Suprapubic skin (tissue), 4 donors: ENCODE results near the gene IGLON5.

Experiments
- CTCF ChIP-seq, 2 donors: fragments of 200-600 bp in 1 of 2; fragments of 450-650 bp in 1 of 2; sonication (generic) in 1 of 2; IDR thresholded peaks; one replicate each; pipeline ENCODE4 v1.5.1; 2016 to 2019; ENCODE audit warnings: antibody characterized with exemption in 2 of 2, mild to moderate bottlenecking in 1 of 2, moderate library complexity in 1 of 2
- EP300 ChIP-seq: sonication (generic); formaldehyde crosslinking; IDR thresholded peaks from one replicate; pipeline ENCODE4 v1.6.1; 2017; ENCODE audit warnings: antibody characterized with exemption
- POLR2A ChIP-seq, 2 donors: fragments of 450-650 bp; IDR thresholded peaks; one replicate each; pipeline ENCODE4 v1.6.1; 2017; ENCODE audit warnings: antibody characterized with exemption in 2 of 2, mild to moderate bottlenecking in 2 of 2, moderate library complexity in 2 of 2
- POLR2AphosphoS5 ChIP-seq, 3 donors: sonication (generic); formaldehyde crosslinking; IDR thresholded peaks; one replicate each; pipeline ENCODE4 v1.6.1; 2017; ENCODE audit warnings: antibody characterized with exemption in 3 of 3

GRCh38 chr19:51367255-51367564, 55.8 kb downstream of the IGLON5 start:
- TF ChIP-seq POLR2A (IDR thresholded peaks at IDR 0.05): peak; percentile 14 to 50
- no peak for TF ChIP-seq CTCF (IDR thresholded peaks at IDR 0.05)
- no peak for TF ChIP-seq EP300
- no peak for TF ChIP-seq POLR2AphosphoS5 (IDR thresholded peaks at IDR 0.05)
